ENCODE measurements around the gene EDNRA. TPM values are rescaled to one million over a fixed set of nuclear protein-coding genes. Genes with fewer than 3 reads are reported as not detected.

EDNRA gene
- polyA plus RNA-seq, 4 donors: 0.27 to 5.2 (median 3.3) TPM; not detected in 1

GRCh38 chr4:147509386-147509785 is 28.5 kb downstream of the EDNRA start:
- Histone ChIP-seq H3K36me3 (ENCODE audit: control insufficient read depth in 3 of 3, insufficient read depth in 2 of 3, low read depth in 1 of 3, low read length in 3 of 3) (peaks cover 0 to 2% (median 0%) of the 10 kb centered on the region in 3 donors), H3K4me1 (ENCODE audit: control insufficient read depth in 3 of 3, insufficient read depth in 2 of 3, low read depth in 1 of 3, low read length in 2 of 3) (no peaks in the 10 kb centered on the region), H3K27ac (ENCODE audit: low read depth in 1 of 3, low read length in 2 of 3) (no peak overlapping the region), H3K4me3 (ENCODE audit: low read depth in 1 of 3, low read length in 3 of 3) (no peak overlapping the region), H3K27me3 (ENCODE audit: control insufficient read depth in 3 of 3, insufficient read depth in 3 of 3, low read length in 3 of 3) (no peaks in the 10 kb centered on the region), H3K9me3 (ENCODE audit: control insufficient read depth in 2 of 2, insufficient read depth in 1 of 2, low read depth in 1 of 2, low read length in 1 of 2) (no peaks in the 10 kb centered on the region)
- WGBS, 3 donors: 52 to 77% (median 62%) methylated on average over 2 of the region's 2 CpGs
- DNase-seq (no peak), FAIRE-seq (no peak)

GRCh38 chr4:147510962-147511668 is 30.2 kb downstream of the EDNRA start:
- DNase-seq (no peak), FAIRE-seq (no peak)
- Histone ChIP-seq H3K27me3 (ENCODE audit: control insufficient read depth in 3 of 3, insufficient read depth in 3 of 3, low read length in 3 of 3) (no peaks in the 10 kb centered on the region), H3K9me3 (ENCODE audit: control insufficient read depth in 2 of 2, insufficient read depth in 1 of 2, low read depth in 1 of 2, low read length in 1 of 2) (no peaks in the 10 kb centered on the region), H3K4me3 (ENCODE audit: low read depth in 1 of 3, low read length in 3 of 3) (no peak overlapping the region), H3K27ac (ENCODE audit: low read depth in 1 of 3, low read length in 2 of 3) (no peak overlapping the region), H3K36me3 (ENCODE audit: control insufficient read depth in 3 of 3, insufficient read depth in 2 of 3, low read depth in 1 of 3, low read length in 3 of 3) (peaks cover 0 to 2% (median 0%) of the 10 kb centered on the region in 3 donors), H3K4me1 (ENCODE audit: control insufficient read depth in 3 of 3, insufficient read depth in 2 of 3, low read depth in 1 of 3, low read length in 2 of 3) (no peaks in the 10 kb centered on the region)
- 77 to 88% (median 86%) methylated on average over 2 of the region's 2 CpGs for WGBS, 3 donors

DNA sequence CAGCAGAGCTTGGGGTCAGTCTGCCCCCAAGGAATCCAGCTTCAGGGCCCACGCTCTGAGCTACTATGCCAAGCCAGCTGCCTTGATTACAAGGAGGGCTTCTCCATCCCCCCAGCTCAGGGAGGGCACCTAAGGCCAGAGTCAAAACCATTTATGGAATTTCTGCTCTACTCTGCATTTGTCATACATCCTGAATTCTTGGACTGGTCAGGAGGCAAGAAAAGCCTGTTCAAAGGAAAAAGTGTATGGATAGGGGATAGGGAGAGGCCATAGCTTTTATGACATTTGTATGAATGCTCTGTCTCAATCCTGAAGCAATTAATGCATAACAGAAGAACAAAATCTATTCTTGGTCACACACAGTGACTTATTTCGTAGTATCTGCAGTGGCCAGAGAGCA is 32.2 kb downstream of the EDNRA start:
- no peaks in the 10 kb centered on the region for H3K4me1 ChIP-seq (ENCODE audit: control insufficient read depth in 3 of 3, insufficient read depth in 2 of 3, low read depth in 1 of 3, low read length in 2 of 3)
- no peak overlapping the region for H3K27ac ChIP-seq (ENCODE audit: low read depth in 1 of 3, low read length in 2 of 3)
- 75 to 86% (median 81%) methylated on average over 2 of the region's 2 CpGs for WGBS, 3 donors
- H3K27me3 ChIP-seq (ENCODE audit: control insufficient read depth in 3 of 3, insufficient read depth in 3 of 3, low read length in 3 of 3): no peaks in the 10 kb centered on the region
- no peaks in the 10 kb centered on the region for H3K9me3 ChIP-seq (ENCODE audit: control insufficient read depth in 2 of 2, insufficient read depth in 1 of 2, low read depth in 1 of 2, low read length in 1 of 2)
- no peak for DNase-seq
- peaks cover 0 to 2% (median 0%) of the 10 kb centered on the region in 3 donors for H3K36me3 ChIP-seq (ENCODE audit: control insufficient read depth in 3 of 3, insufficient read depth in 2 of 3, low read depth in 1 of 3, low read length in 3 of 3)
- H3K4me3 ChIP-seq (ENCODE audit: low read depth in 1 of 3, low read length in 3 of 3): no peak overlapping the region
- FAIRE-seq: no peak

GRCh38 chr4:147513952-147514351 is 33.1 kb downstream of the EDNRA start:
- no peaks in the 10 kb centered on the region for H3K27me3 ChIP-seq (ENCODE audit: control insufficient read depth in 3 of 3, insufficient read depth in 3 of 3, low read length in 3 of 3)
- DNase-seq (no peak), FAIRE-seq (no peak)
- no peak overlapping the region for H3K27ac ChIP-seq (ENCODE audit: low read depth in 1 of 3, low read length in 2 of 3)
- no peaks in the 10 kb centered on the region for H3K4me1 ChIP-seq (ENCODE audit: control insufficient read depth in 3 of 3, insufficient read depth in 2 of 3, low read depth in 1 of 3, low read length in 2 of 3)
- H3K4me3 ChIP-seq (ENCODE audit: low read depth in 1 of 3, low read length in 3 of 3): no peak overlapping the region
- no peaks in the 10 kb centered on the region for H3K9me3 ChIP-seq (ENCODE audit: control insufficient read depth in 2 of 2, insufficient read depth in 1 of 2, low read depth in 1 of 2, low read length in 1 of 2)
- WGBS, 3 donors: 72 to 79% (median 78%) methylated on average over 6 of the region's 6 CpGs
- H3K36me3 ChIP-seq (ENCODE audit: control insufficient read depth in 3 of 3, insufficient read depth in 2 of 3, low read depth in 1 of 3, low read length in 3 of 3): peaks cover 0 to 2% (median 0%) of the 10 kb centered on the region in 3 donors

- Histone ChIP-seq H3K27me3 (ENCODE audit: control insufficient read depth in 3 of 3, insufficient read depth in 3 of 3, low read length in 3 of 3) (no peaks in the 10 kb centered on the region), H3K27ac (ENCODE audit: low read depth in 1 of 3, low read length in 2 of 3) (no peak overlapping the region), H3K4me3 (ENCODE audit: low read depth in 1 of 3, low read length in 3 of 3) (no peak overlapping the region), H3K36me3 (ENCODE audit: control insufficient read depth in 3 of 3, insufficient read depth in 2 of 3, low read depth in 1 of 3, low read length in 3 of 3) (no peaks in the 10 kb centered on the region), H3K9me3 (ENCODE audit: control insufficient read depth in 2 of 2, insufficient read depth in 1 of 2, low read depth in 1 of 2, low read length in 1 of 2) (no peaks in the 10 kb centered on the region), H3K4me1 (ENCODE audit: control insufficient read depth in 3 of 3, insufficient read depth in 2 of 3, low read depth in 1 of 3, low read length in 2 of 3) (no peaks in the 10 kb centered on the region)
- FAIRE-seq (no peak), DNase-seq (no peak)
- WGBS, 3 donors: 75 to 95% (median 87%) methylated on average over 1 of the region's 1 CpG
Measured at GRCh38 chr4:147515220-147515936, 34.5 kb downstream of the EDNRA start.

- H3K27me3 ChIP-seq (ENCODE audit: control insufficient read depth in 3 of 3, insufficient read depth in 3 of 3, low read length in 3 of 3): no peaks in the 10 kb centered on the region
- H3K36me3 ChIP-seq (ENCODE audit: control insufficient read depth in 3 of 3, insufficient read depth in 2 of 3, low read depth in 1 of 3, low read length in 3 of 3): no peaks in the 10 kb centered on the region
- no peak for FAIRE-seq
- H3K27ac ChIP-seq (ENCODE audit: low read depth in 1 of 3, low read length in 2 of 3): no peak overlapping the region
- H3K9me3 ChIP-seq (ENCODE audit: control insufficient read depth in 2 of 2, insufficient read depth in 1 of 2, low read depth in 1 of 2, low read length in 1 of 2): no peaks in the 10 kb centered on the region
- no peak overlapping the region for H3K4me3 ChIP-seq (ENCODE audit: low read depth in 1 of 3, low read length in 3 of 3)
- DNase-seq: no peak
- H3K4me1 ChIP-seq (ENCODE audit: control insufficient read depth in 3 of 3, insufficient read depth in 2 of 3, low read depth in 1 of 3, low read length in 2 of 3): no peaks in the 10 kb centered on the region
- WGBS, 3 donors: 43 to 58% (median 44%) methylated on average over 1 of the region's 1 CpG
Measured at GRCh38 chr4:147516133-147516532, 35.2 kb downstream of the EDNRA start.

GRCh38 chr4:147518086-147518485 is 37.2 kb downstream of the EDNRA start:
- WGBS, 3 donors: 45 to 74% (median 58%) methylated on average over 2 of the region's 2 CpGs
- Histone ChIP-seq H3K27me3 (ENCODE audit: control insufficient read depth in 3 of 3, insufficient read depth in 3 of 3, low read length in 3 of 3) (no peaks in the 10 kb centered on the region), H3K36me3 (ENCODE audit: control insufficient read depth in 3 of 3, insufficient read depth in 2 of 3, low read depth in 1 of 3, low read length in 3 of 3) (no peaks in the 10 kb centered on the region), H3K4me1 (ENCODE audit: control insufficient read depth in 3 of 3, insufficient read depth in 2 of 3, low read depth in 1 of 3, low read length in 2 of 3) (no peaks in the 10 kb centered on the region), H3K27ac (ENCODE audit: low read depth in 1 of 3, low read length in 2 of 3) (no peak overlapping the region), H3K9me3 (ENCODE audit: control insufficient read depth in 2 of 2, insufficient read depth in 1 of 2, low read depth in 1 of 2, low read length in 1 of 2) (no peaks in the 10 kb centered on the region), H3K4me3 (ENCODE audit: low read depth in 1 of 3, low read length in 3 of 3) (no peak overlapping the region)
- DNase-seq: no peak
- FAIRE-seq: no peak

- H3K27ac ChIP-seq (ENCODE audit: low read depth in 1 of 3, low read length in 2 of 3): no peak overlapping the region
- H3K36me3 ChIP-seq (ENCODE audit: control insufficient read depth in 3 of 3, insufficient read depth in 2 of 3, low read depth in 1 of 3, low read length in 3 of 3): no peaks in the 10 kb centered on the region
- no peak for FAIRE-seq
- H3K4me1 ChIP-seq (ENCODE audit: control insufficient read depth in 3 of 3, insufficient read depth in 2 of 3, low read depth in 1 of 3, low read length in 2 of 3): no peaks in the 10 kb centered on the region
- DNase-seq: peak; percentile 47 to 59
- WGBS, 3 donors: 78 to 92% (median 84%) methylated on average over 3 of the region's 3 CpGs
- H3K4me3 ChIP-seq (ENCODE audit: low read depth in 1 of 3, low read length in 3 of 3): no peak overlapping the region
- no peaks in the 10 kb centered on the region for H3K9me3 ChIP-seq (ENCODE audit: control insufficient read depth in 2 of 2, insufficient read depth in 1 of 2, low read depth in 1 of 2, low read length in 1 of 2)
- H3K27me3 ChIP-seq (ENCODE audit: control insufficient read depth in 3 of 3, insufficient read depth in 3 of 3, low read length in 3 of 3): no peaks in the 10 kb centered on the region
Measured at GRCh38 chr4:147518846-147519767, 38.2 kb downstream of the EDNRA start.

All from small intestine (tissue), 7 donors.